ENCODE measurements around the gene TDRD12.
"Not testable (repeated sequence)": the region's sequence is repeated elsewhere in the genome, so short reads cannot be mapped to it uniquely, and the experiment has no call there.

DNA sequence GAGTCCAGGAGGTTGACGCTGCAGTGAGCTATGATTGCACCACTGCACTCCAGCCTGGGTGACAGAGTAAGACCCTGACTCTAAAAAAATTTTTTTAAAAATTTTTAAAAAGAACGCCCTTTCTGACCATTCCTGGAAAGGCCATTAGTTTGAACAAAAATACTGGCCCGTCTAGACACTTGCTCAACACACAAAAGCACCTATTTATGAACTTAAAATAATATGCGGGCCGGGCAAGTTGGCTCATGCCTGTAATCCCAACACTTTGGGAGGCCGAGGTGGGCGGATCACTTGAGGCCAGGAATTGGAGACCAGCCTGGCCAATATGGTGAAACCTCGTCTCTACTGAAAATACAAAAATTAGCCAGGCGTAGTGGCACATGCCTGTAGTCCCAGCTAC, 147.9 kb downstream of the TDRD12 start:
- not testable (repeated sequence) for TF ChIP-seq POLR2A (IDR thresholded peaks at IDR 0.05)
- TF ChIP-seq, protein P1, sequence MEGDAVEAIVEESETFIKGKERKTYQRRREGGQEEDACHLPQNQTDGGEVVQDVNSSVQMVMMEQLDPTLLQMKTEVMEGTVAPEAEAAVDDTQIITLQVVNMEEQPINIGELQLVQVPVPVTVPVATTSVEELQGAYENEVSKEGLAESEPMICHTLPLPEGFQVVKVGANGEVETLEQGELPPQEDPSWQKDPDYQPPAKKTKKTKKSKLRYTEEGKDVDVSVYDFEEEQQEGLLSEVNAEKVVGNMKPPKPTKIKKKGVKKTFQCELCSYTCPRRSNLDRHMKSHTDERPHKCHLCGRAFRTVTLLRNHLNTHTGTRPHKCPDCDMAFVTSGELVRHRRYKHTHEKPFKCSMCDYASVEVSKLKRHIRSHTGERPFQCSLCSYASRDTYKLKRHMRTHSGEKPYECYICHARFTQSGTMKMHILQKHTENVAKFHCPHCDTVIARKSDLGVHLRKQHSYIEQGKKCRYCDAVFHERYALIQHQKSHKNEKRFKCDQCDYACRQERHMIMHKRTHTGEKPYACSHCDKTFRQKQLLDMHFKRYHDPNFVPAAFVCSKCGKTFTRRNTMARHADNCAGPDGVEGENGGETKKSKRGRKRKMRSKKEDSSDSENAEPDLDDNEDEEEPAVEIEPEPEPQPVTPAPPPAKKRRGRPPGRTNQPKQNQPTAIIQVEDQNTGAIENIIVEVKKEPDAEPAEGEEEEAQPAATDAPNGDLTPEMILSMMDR (IDR thresholded peaks at IDR 0.05) = not testable (repeated sequence)

Measured in lower leg skin (tissue), 3 donors.